WTC11 (cell line): ENCODE measurements around the gene ILF3. TPM values are rescaled to one million over a fixed set of nuclear protein-coding genes. Genes with fewer than 3 reads are reported as not detected.

ENCODE experiments used
- ATAC-seq: fragments of 200-7000 bp; cut with Tn5 transposase; 2 replicates; pipeline ENCODE4 v1.10.0; 2021; ENCODE audit warnings: mild to moderate bottlenecking, moderate library complexity
- CTCF ChIA-PET: fragments of 300-600 bp; sonication (Branson Sonifier 250); formaldehyde crosslinking; loops from one replicate; lab custom pipeline; 2021; ENCODE audit warnings: antibody characterized with exemption; lab: Charles Lee
- POLR2A ChIA-PET: fragments of 350-600 bp; sonication (Branson Sonifier 250); formaldehyde crosslinking; loops from one replicate; lab custom pipeline; 2021; ENCODE audit warnings: antibody characterized with exemption; lab: Charles Lee
- DNase-seq: peaks from one replicate; pipeline ENCODE4 v3.0.0; 2021; ENCODE audit warnings: low spot score
- H3K27ac Mint-ChIP-seq: 2 replicates; pipeline ENCODE4 v1.8.0; 2021; ENCODE audit warnings: mixed read lengths
- H3K27me3 Mint-ChIP-seq: 2 replicates; pipeline ENCODE4 v1.8.0; 2021; ENCODE audit warnings: low read depth, mild to moderate bottlenecking, moderate library complexity, mixed read lengths
- H3K36me3 Mint-ChIP-seq: 2 replicates; pipeline ENCODE4 v1.8.0; 2021; ENCODE audit warnings: mixed read lengths
- H3K4me1 Mint-ChIP-seq: 2 replicates; pipeline ENCODE4 v1.8.0; 2022; ENCODE audit warnings: mixed read lengths
- H3K4me3 Mint-ChIP-seq: 2 replicates; pipeline ENCODE4 v1.8.0; 2021; ENCODE audit warnings: mild to moderate bottlenecking, moderate library complexity, mixed read lengths
- H3K9me3 Mint-ChIP-seq: 2 replicates; pipeline ENCODE4 v1.8.0; 2021; ENCODE audit warnings: mixed read lengths
- AR ChIP-seq: fragments of 250-450 bp; sonication (Bioruptor Pico); IDR thresholded peaks from 2 replicates; pipeline ENCODE4 v1.9.0; 2021; ENCODE audit warnings: mild to moderate bottlenecking
- ARID4B ChIP-seq: sonication (generic); formaldehyde crosslinking; IDR thresholded peaks from 2 replicates; pipeline ENCODE4 v1.8.0; 2023; ENCODE audit warnings: missing genetic modification reagents, mild to moderate bottlenecking, borderline replicate concordance
- E2F4 ChIP-seq: sonication (generic); formaldehyde crosslinking; IDR thresholded peaks from 2 replicates; pipeline ENCODE4 v1.8.1; 2022; ENCODE audit warnings: low read depth, mild to moderate bottlenecking, moderate library complexity, missing genetic modification reagents, borderline replicate concordance
- EMX1 ChIP-seq: fragments of 250-450 bp; sonication (Bioruptor Pico); IDR thresholded peaks from 2 replicates; pipeline ENCODE4 v1.8.0; 2021; ENCODE audit warnings: mild to moderate bottlenecking
- ERG ChIP-seq: fragments of 250-450 bp; sonication (Bioruptor Pico); IDR thresholded peaks from 2 replicates; pipeline ENCODE4 v1.8.0; 2021; ENCODE audit warnings: mild to moderate bottlenecking
- IRF2 ChIP-seq: sonication (generic); formaldehyde crosslinking; IDR thresholded peaks from 2 replicates; pipeline ENCODE4 v1.8.0; 2022; ENCODE audit warnings: low read depth, missing genetic modification reagents, borderline replicate concordance
- JAZF1 ChIP-seq: fragments of 250-450 bp; sonication (Bioruptor Pico); IDR thresholded peaks from 2 replicates; pipeline ENCODE4 v1.9.0; 2021; ENCODE audit warnings: moderate library complexity, mild to moderate bottlenecking, inconsistent platforms
- MAX ChIP-seq: sonication (generic); formaldehyde crosslinking; IDR thresholded peaks from 2 replicates; pipeline ENCODE4 v1.8.0; 2022; ENCODE audit warnings: mild to moderate bottlenecking, missing genetic modification reagents
- MLX ChIP-seq: sonication (generic); formaldehyde crosslinking; IDR thresholded peaks from 2 replicates; pipeline ENCODE4 v1.8.1; 2023; ENCODE audit warnings: mild to moderate bottlenecking, missing genetic modification reagents, moderate library complexity
- NFE2L1 ChIP-seq: sonication (generic); formaldehyde crosslinking; IDR thresholded peaks from 2 replicates; pipeline ENCODE4 v1.8.1; 2023; ENCODE audit warnings: missing genetic modification reagents
- PRDM15 ChIP-seq: sonication (generic); formaldehyde crosslinking; IDR thresholded peaks from 2 replicates; pipeline ENCODE4 v1.8.0; 2022; ENCODE audit warnings: missing genetic modification reagents
- TEAD1 ChIP-seq: sonication (generic); formaldehyde crosslinking; IDR thresholded peaks from 2 replicates; pipeline ENCODE4 v1.8.0; 2022; ENCODE audit warnings: mild to moderate bottlenecking, missing genetic modification reagents
- ZBTB21 ChIP-seq: sonication (generic); formaldehyde crosslinking; IDR thresholded peaks from 2 replicates; pipeline ENCODE4 v1.8.1; 2023; ENCODE audit warnings: mild to moderate bottlenecking, missing genetic modification reagents, borderline replicate concordance
- ZNF121 ChIP-seq: sonication (generic); formaldehyde crosslinking; IDR thresholded peaks from 2 replicates; pipeline ENCODE4 v1.8.0; 2023; ENCODE audit warnings: missing genetic modification reagents
- ZNF232 ChIP-seq: sonication (generic); formaldehyde crosslinking; IDR thresholded peaks from 2 replicates; pipeline ENCODE4 v1.8.0; 2022; ENCODE audit warnings: mild to moderate bottlenecking, missing genetic modification reagents
- ZNF317 ChIP-seq: sonication (generic); formaldehyde crosslinking; IDR thresholded peaks from 2 replicates; pipeline ENCODE4 v1.8.1; 2023; ENCODE audit warnings: low read depth, mild to moderate bottlenecking, moderate library complexity, missing genetic modification reagents, borderline replicate concordance
- ZNF423 ChIP-seq: fragments of 250-450 bp; sonication (Bioruptor Pico); IDR thresholded peaks from 2 replicates; pipeline ENCODE4 v2.1.2; 2022; ENCODE audit warnings: mild to moderate bottlenecking, moderate library complexity
- ZNF512 ChIP-seq: sonication (generic); formaldehyde crosslinking; IDR thresholded peaks from 2 replicates; pipeline ENCODE4 v1.8.1; 2022; ENCODE audit warnings: missing genetic modification reagents, borderline replicate concordance
- total RNA-seq: library from RNA; stranded (reverse); gene quantifications from 3 replicates; pipeline ENCODE4 v1.2.3, GENCODE V29; 2021

ILF3 gene
- total RNA-seq, 1 experiment from 2014 or later = 659 TPM

- TF ChIP-seq PRDM15 (CRISPR knock-in tag) (no peak), ERG (CRISPR knock-in tag) (no peak), ZNF317 (CRISPR knock-in tag) (no peak), EMX1 (no peak), ZNF232 (CRISPR knock-in tag) (no peak), E2F4 (CRISPR knock-in tag) (no peak), ARID4B (CRISPR knock-in tag) (no peak), ZNF512 (CRISPR knock-in tag) (no peak), ZNF423 (CRISPR knock-in tag) (no peak)
These were observed 81.6 kb downstream of the ILF3 start (continued) for GRCh38 chr19:10735741-10736140.

- Mint-ChIP-seq H3K36me3 (peaks cover 8% of the 10 kb centered on the region), H3K27me3 (no peaks in the 10 kb centered on the region), H3K4me1 (peaks cover 8% of the 10 kb centered on the region; the same call in 1 of the 2 replicates), H3K9me3 (peaks cover 12% of the 10 kb centered on the region), H3K27ac (peak overlapping the region; percentile 42; the same call in 1 of the 2 replicates), H3K4me3 (no peak overlapping the region)
- ATAC-seq = no peak
- ChIA-PET POLR2A (interaction anchor here (0.7 kb wide), 1 partner anchor 1195 kb away, joined by 4 read pairs; no protein-coding TSS in a partner anchor), CTCF (interaction anchor here (1.0 to 1.6 kb wide), 3 partner anchors 18 to 125 kb away, joined by 5 to 6 read pairs (median 5); partner anchors contain the start of gene DNM2)
- TF ChIP-seq MLX (CRISPR knock-in tag) (no peak), NFE2L1 (no peak), JAZF1 (CRISPR knock-in tag) (no peak), ZNF121 (CRISPR knock-in tag) (no peak), ZBTB21 (no peak), TEAD1 (CRISPR knock-in tag) (no peak), IRF2 (CRISPR knock-in tag) (no peak), MAX (CRISPR knock-in tag) (no peak), AR (CRISPR knock-in tag) (no peak), ERG (CRISPR knock-in tag) (no peak)
- no peak for DNase-seq
These were observed 82.0 kb downstream of the ILF3 start for GRCh38 chr19:10736189-10736588.
